Kasumi-1 (cell line): Measurements from ENCODE around the gene TSHZ2.
"Not testable (repeated sequence)": the region's sequence is repeated elsewhere in the genome, so short reads cannot be mapped to it uniquely, and the experiment has no call there.

Experiments
- DNase-seq, 2 experiments: peaks; one replicate each; lab custom pipeline; 2025; lab: John Stamatoyannopoulos, UW

The TSHZ2 gene

GRCh38 chr20:52996130-52996529 is 24.0 kb downstream of the TSHZ2 start:
- no peak for DNase-seq

- DNase-seq, result no peak
Observed at GRCh38 chr20:52996658-52997057, 24.5 kb downstream of the TSHZ2 start.

DNA sequence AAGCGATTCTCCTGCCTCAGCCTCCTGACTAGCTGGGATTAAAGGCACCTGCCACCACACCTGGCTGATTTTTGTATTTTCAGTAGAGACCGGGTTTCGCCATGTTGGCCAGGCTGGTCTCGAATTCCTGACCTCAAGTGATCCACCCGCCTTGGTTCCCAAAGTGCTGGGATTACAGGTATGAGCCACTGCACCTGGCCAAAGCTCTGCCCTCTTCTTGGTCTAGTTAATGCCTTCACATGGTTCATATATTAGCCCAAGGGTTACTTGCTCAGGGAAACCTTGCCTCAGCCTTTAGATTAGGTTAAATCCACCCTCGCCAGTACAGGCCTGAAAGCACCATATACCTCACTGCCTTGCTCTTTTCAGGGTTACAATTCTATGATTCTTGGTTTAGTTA is 26.1 kb downstream of the TSHZ2 start:
- no peak for DNase-seq

DNA sequence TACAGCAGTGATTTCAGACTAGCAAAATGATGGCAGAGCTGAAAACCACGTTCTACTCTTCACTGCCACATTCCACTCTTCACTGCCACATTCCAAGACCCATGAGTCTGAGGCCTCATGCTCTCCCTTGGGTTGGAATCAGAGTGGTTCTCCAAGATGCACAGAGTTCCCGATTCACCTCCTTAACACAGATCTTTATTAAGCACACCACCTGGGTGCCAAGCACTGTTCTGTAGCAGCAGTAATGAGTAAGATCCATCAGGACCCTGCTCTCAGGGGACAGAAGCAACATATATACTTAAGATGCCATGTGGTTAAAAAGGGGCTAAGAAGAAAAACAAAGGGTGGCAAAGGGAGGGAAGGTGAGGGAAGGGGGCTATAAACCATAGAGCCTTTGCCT is 26.9 kb downstream of the TSHZ2 start:
- DNase-seq, result no peak

DNA sequence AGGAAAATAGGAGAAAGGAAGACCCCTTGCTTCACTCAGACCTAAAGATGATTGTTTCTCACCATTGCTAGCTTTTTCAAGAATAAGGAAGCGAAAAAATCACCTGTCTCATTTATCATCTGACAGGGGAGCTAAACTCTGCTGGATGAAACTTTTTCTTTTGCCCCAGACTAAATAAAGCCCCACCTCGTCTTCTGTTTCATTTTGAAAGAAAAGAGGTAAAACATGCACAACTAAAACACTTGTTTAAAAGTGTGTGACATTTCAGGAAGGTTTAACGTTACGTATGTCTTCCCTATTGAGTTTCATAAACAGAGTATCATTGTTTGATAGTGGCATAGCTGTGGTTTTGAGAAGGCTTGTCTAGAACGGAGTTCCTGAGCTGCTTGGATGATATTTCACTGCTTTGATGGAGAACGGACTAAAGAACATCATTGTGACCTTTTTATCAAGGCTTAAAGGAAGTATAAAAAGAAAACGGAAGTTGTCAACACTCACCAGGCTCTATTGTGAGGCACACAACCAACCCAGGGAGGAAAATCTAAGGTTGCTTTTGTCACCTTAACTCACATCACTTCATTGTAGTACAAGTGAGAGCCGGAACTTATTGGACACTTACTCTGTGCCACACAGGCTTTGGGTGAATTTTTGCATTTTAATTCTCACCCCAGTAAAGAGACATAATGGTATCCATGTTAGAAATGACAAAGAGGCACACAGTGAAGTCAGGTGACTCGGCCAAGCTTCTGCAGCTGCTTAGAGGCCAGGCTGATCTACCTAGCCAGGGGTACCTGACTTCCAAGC is 29.5 kb downstream of the TSHZ2 start:
- DNase-seq, result no peak

DNA sequence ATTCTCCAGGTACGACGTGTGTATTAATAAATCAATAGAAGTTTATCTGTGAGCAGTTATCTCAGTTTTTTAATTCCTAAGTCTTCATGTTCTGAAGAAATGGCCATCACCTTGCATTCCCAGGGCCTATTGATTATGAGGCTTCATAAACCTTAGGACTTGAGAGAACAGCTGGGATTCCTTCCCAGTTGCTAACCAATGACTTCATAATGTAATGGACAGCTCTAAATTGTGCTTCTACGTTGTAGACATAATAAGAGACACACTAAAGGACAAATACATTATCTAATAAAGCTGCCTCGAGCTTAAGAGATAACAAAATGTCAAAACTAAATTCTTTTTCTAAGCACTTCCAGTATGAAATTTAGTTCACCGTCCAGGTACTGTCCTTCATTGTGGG is 30.6 kb downstream of the TSHZ2 start:
- no peak for DNase-seq

- no peak for DNase-seq
Observed at GRCh38 chr20:53003420-53004154, 31.4 kb downstream of the TSHZ2 start.

DNA sequence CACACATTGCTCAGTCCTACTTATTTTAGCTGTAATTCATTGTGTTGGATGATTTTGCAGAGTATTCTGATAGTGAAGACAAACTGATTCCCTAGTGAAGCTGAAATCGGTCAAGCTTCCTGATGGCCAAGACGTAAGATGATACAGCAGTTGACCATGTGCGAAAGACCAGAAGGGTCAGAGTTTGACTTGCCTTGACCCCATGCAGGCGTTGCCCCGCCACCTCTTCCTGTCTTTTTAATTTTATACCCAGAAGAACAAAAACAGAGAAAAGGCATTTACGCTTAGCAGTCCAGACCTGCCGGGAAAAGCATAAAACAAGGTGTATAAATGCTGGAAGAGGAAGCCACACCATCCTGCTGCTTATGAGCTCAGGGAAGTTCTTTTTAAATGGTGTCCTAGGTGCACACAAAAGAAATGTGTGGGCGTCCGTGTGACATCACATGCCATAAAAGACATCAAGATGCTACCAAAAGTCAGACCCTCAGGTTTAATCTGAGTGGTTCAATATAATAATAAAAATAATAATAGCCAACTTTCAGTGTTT is 32.2 kb downstream of the TSHZ2 start:
- DNase-seq, result no peak

- DNase-seq, result no peak
Observed at GRCh38 chr20:53009979-53010735, 38.0 kb downstream of the TSHZ2 start.

GRCh38 chr20:53011640-53012039 is 39.5 kb downstream of the TSHZ2 start:
- DNase-seq, result no peak

DNA sequence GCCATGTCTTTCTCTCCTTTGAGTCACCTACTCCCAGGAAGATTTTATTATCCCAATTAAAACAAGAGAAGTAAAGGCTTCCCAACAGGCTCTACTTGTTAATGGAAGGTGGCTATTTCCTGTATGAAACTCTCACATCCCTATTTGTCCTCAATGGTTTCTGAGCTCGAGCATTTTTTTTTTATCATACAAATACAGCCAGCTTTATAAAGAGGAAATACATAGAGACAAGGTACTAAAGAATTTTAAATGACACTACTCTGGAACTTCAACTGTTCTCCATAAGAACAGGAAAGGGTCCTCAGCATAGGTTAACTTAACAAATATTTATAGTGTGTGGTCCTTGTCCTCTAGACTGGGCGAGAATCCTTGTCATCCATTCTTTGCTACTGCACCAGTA is 41.0 kb downstream of the TSHZ2 start:
- no peak for DNase-seq

GRCh38 chr20:53013847-53014246 is 41.7 kb downstream of the TSHZ2 start:
- no peak for DNase-seq

- no peak for DNase-seq
Observed at GRCh38 chr20:53016071-53016470, 43.9 kb downstream of the TSHZ2 start.

GRCh38 chr20:53016534-53017042 is 44.4 kb downstream of the TSHZ2 start:
- no peak for DNase-seq

DNA sequence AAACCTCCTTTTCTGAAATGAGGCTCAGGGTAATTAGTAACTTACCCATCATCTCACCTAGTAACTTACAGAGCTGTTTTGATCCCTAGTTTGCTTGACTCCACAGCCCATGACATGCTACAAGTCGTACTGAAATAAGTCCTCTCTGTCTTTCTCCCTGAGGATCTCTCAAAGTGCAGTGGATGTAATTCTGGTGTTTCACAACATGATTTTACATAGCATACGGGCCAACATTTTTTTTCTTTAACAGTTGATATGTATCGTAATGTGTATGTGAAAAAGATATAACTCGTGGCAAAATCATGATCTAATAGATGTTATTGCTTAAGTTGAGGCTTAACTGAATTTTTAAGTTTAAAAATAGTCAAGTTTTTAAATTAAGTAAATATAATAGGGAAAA is 45.0 kb downstream of the TSHZ2 start:
- DNase-seq, result no peak

GRCh38 chr20:53019464-53019863 is 47.3 kb downstream of the TSHZ2 start:
- DNase-seq, result no peak

GRCh38 chr20:53020376-53020775 is 48.2 kb downstream of the TSHZ2 start:
- DNase-seq, result no peak

DNA sequence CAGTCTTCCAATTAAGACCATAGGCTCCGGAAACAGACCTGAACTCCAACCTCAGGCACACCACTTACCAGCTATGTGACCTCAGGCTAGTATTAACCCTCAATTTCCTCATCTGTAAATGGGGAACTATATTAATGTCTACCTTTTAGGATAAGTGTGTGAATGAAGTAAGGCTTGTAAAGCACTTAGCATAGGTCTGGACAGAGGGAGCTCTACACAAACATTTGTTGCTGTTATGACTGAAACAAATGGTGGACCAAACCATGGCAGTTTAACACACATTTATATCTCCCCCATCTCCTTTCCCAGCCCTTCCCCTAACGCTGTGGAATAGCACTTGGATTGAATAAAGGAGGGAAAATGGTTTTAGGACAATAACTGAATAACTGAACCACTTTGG is 48.7 kb downstream of the TSHZ2 start:
- no peak for DNase-seq

DNA sequence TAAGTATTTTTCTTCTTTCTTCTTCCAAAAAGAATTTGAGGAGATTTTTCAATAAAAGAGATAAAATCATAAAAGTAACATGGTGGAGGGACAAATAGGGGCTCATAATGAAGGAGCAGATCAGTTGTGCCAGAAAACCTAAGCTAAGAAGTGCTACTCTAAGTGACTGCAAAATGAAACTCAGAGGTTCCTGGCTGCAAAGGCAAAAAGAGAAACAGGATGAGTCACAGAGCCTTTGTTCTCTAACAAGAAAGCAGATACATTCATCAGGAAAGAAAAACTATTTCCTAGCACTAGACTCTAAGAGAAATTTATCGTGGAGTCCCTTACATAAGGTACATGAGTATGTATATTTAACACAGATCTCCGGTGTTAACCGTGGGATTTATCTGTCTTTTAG is 49.8 kb downstream of the TSHZ2 start:
- DNase-seq, result no peak

DNA sequence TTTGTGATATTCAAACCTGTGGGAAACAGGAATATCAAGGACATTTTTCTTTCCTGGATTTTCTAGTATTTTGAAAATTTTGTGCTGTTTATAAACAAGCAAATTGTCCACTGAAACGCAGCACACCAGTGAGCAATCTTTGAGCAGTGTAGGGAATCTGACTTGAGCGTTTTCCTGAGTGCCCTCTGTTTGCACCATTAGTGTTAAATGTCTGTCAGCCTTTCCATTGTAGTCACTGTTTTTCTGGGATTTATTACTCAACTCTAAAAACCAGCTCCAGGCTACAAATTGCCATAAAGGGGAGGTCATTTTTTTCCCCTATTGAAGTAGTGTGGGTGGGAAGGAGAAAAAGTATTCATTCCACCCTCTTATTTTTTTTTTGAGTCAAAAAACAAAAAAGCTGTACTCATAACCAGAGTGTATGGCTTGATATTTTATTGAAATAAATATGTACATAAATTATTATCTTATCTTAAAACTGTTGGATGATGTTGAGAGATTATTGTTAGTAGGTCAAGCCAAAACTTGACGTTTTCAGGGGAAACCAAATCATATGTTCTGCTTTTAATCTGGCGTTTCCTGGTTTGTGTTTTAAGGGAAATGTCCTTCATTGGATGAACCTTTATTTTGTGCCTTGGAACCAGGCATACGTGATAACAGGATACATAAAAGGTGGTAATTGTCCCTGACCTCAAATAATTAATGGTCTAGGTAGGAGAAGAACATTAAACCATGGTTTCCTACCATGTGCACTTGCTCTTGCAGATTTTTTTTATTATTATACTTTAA is 51.8 kb downstream of the TSHZ2 start:
- DNase-seq, result no peak

DNA sequence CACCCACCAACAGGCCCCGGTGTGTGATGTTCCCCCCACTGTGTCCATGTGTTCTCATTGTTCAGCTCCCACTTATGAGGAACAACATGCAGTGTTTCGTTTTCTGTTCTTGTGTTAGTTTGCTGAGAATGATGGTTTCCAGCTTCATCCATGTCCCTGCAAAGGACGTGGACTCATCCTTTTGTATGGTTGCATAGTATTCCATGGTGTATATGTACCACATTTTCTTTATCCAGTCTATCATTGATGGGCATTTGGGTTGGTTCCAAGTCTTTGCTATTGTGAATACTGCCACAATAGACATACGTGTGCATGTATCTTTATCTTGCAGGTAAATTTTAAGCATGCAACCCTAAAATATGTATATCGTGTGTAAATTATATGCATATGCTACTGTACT is 52.5 kb downstream of the TSHZ2 start:
- not testable (repeated sequence) for DNase-seq

GRCh38 chr20:53027089-53027488 is 54.9 kb downstream of the TSHZ2 start:
- no peak for DNase-seq
